Bronchial epithelial cell (primary cell): ENCODE measurements around the gene FGF8. TPM values are rescaled to one million over a fixed set of nuclear protein-coding genes. Genes with fewer than 3 reads are reported as not detected.

ENCODE experiments used
- DNase-seq: peaks from one replicate; pipeline ENCODE4 v3.0.0-alpha.2; 2010; ENCODE audit warnings: low read depth
- FAIRE-seq: peaks from 2 replicates; lab custom pipeline; 2011; peaks lifted over from hg19 to GRCh38; lab: Jason Lieb, UNC
- H3K27me3 ChIP-seq: 2 replicates; pipeline ENCODE4 v1.5.1; 2011; ENCODE audit warnings: low read length; ENCODE audit not compliant: control insufficient read depth, insufficient read depth
- H3K36me3 ChIP-seq: 2 replicates; pipeline ENCODE4 v1.5.1; 2011; ENCODE audit warnings: low read length; ENCODE audit not compliant: control insufficient read depth, insufficient read depth
- H3K4me3 ChIP-seq: 2 replicates; pipeline ENCODE4 v1.5.1; 2011; ENCODE audit warnings: mild to moderate bottlenecking, low read depth, low read length, control low read depth
- CTCF ChIP-seq: IDR thresholded peaks from 2 replicates; pipeline ENCODE4 v1.5.1; 2011; ENCODE audit warnings: mild to moderate bottlenecking, moderate library complexity, low read length, control low read depth, inconsistent platforms; ENCODE audit not compliant: insufficient read depth, severe bottlenecking
- total RNA-seq: library from RNA; depleted of rRNA; stranded (reverse); fragments of >200 nt; gene quantifications from 2 replicates; pipeline ENCODE4 v1.2.1, GENCODE V29; 2014

Gene FGF8
- total RNA-seq, 1 donor from 2014 or later = 0.26 TPM

GRCh38 chr10:101771380-101771779 lies 4.5 kb downstream of the FGF8 start:
- no peak for FAIRE-seq
- peaks cover 43% of the 10 kb centered on the region for H3K27me3 ChIP-seq
- H3K4me3 ChIP-seq = no peak overlapping the region
- TF ChIP-seq CTCF = no peak
- DNase-seq = no peak
- H3K36me3 ChIP-seq = no peaks in the 10 kb centered on the region

- FAIRE-seq (no peak), DNase-seq (no peak)
- peaks cover 42% of the 10 kb centered on the region for H3K27me3 ChIP-seq
Measured at GRCh38 chr10:101770331-101771215, 5.3 kb downstream of the FGF8 start.

GRCh38 chr10:101769541-101770180 lies 6.3 kb downstream of the FGF8 start:
- H3K27me3 ChIP-seq = peaks cover 34% of the 10 kb centered on the region
- no peak overlapping the region for H3K4me3 ChIP-seq
- DNase-seq (no peak), FAIRE-seq (no peak)
- TF ChIP-seq CTCF = no peak
- H3K36me3 ChIP-seq = no peaks in the 10 kb centered on the region

More at GRCh38 chr10:101770331-101771215, 5.3 kb downstream of the FGF8 start:
- Histone ChIP-seq H3K4me3 (no peak overlapping the region), H3K36me3 (no peaks in the 10 kb centered on the region)
- no peak for TF ChIP-seq CTCF

- TF ChIP-seq CTCF = no peak
- FAIRE-seq (no peak), DNase-seq (no peak)
- peaks cover 27% of the 10 kb centered on the region for H3K27me3 ChIP-seq
- H3K36me3 ChIP-seq = no peaks in the 10 kb centered on the region
- H3K4me3 ChIP-seq = no peak overlapping the region
Measured at GRCh38 chr10:101768791-101769170, 7.1 kb downstream of the FGF8 start.

GRCh38 chr10:101767966-101768790 lies 7.7 kb downstream of the FGF8 start:
- TF ChIP-seq CTCF = no peak
- peaks cover 24% of the 10 kb centered on the region for H3K27me3 ChIP-seq
- DNase-seq (no peak), FAIRE-seq (no peak)
- no peak overlapping the region for H3K4me3 ChIP-seq
- H3K36me3 ChIP-seq = no peaks in the 10 kb centered on the region
